MCF 10A (cell line): ENCODE results near the gene MSANTD1. TPM values are rescaled to one million over a fixed set of nuclear protein-coding genes. Genes with fewer than 3 reads are reported as not detected.
A peak's percentile ranks its signal among the peaks of the same experiment; 100 is the strongest.

Experiments used
- BruUV-seq: library from RNA; stranded (reverse); fragments of 400-500 nt; replicated peaks from 2 replicates; lab custom pipeline; 2021; lab: Mats Ljungman, UMichigan
- CTCF ChIA-PET: fragments of 300-600 bp; sonication (Branson Sonifier 250); formaldehyde crosslinking; extraction: SDS; loops from one replicate; lab custom pipeline; 2021; ENCODE audit warnings: antibody characterized with exemption, inconsistent platforms; lab: Yijun Ruan, JAX
- POLR2A ChIA-PET: fragments of 300-600, 350-650 bp; sonication (Branson Sonifier 250); formaldehyde crosslinking; extraction: SDS; loops from one replicate; lab custom pipeline; 2020; ENCODE audit warnings: antibody characterized with exemption, inconsistent platforms; lab: Yijun Ruan, JAX
- DNase-seq: peaks from one replicate; pipeline ENCODE4 v3.0.0-alpha.2; 2018; ENCODE audit not compliant: unreplicated experiment
- H3K27ac Mint-ChIP-seq: one replicate; pipeline ENCODE4 v1.8.0; 2022; ENCODE audit warnings: mild to moderate bottlenecking, low read depth, mixed read lengths; ENCODE audit not compliant: unreplicated experiment
- H3K27me3 Mint-ChIP-seq: one replicate; pipeline ENCODE4 v1.8.0; 2022; ENCODE audit warnings: mixed read lengths; ENCODE audit not compliant: insufficient read depth, unreplicated experiment
- H3K36me3 Mint-ChIP-seq: one replicate; pipeline ENCODE4 v1.8.0; 2022; ENCODE audit warnings: mild to moderate bottlenecking, moderate library complexity, mixed read lengths; ENCODE audit not compliant: insufficient read depth, unreplicated experiment
- H3K4me1 Mint-ChIP-seq: one replicate; pipeline ENCODE4 v1.8.0; 2022; ENCODE audit warnings: mixed read lengths; ENCODE audit not compliant: insufficient read depth, unreplicated experiment
- H3K4me3 Mint-ChIP-seq: one replicate; pipeline ENCODE4 v1.8.0; 2022; ENCODE audit warnings: mild to moderate bottlenecking, moderate library complexity, mixed read lengths; ENCODE audit not compliant: unreplicated experiment
- H3K9me3 Mint-ChIP-seq: one replicate; pipeline ENCODE4 v1.8.0; 2022; ENCODE audit warnings: mixed read lengths; ENCODE audit not compliant: unreplicated experiment
- intact Hi-C: fragments of 100-400 bp; cut with micrococcal nuclease; formaldehyde crosslinking; loops from 2 replicates; pipeline ENCODE4 v1.14.1; 2022
- total RNA-seq: library from RNA; stranded (reverse); gene quantifications from 2 replicates; pipeline ENCODE4 v1.2.3, GENCODE V29; 2022
- TF ChIP-seq, protein P1 (sequence below): fragments of 200-600 bp; IDR thresholded peaks from one replicate; pipeline ENCODE4 v1.8.0; 2022; ENCODE audit warnings: antibody characterized with exemption, mild to moderate bottlenecking; ENCODE audit not compliant: unreplicated experiment

MSANTD1 gene
- total RNA-seq, 1 experiment from 2014 or later, result 0.37 TPM

DNA sequence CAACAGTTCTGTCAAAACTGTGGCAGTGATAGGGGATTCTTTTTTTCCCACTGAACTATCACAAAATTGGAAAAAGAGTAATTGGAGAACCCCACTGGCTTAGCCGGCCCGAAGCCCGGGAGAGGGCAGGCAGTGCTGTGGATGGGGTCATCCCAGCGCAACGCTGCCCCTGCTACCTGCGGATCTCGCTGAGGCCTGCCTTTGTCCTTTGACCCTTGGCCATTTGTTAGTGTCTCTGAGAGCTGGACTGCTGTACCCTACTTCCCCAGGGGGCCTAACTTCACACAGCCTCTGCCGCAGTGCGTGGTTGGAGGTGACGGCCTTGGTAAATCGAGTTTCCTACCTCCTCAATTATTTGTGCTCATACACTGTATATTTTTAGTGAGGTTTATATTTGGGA lies 43.0 kb upstream of the MSANTD1 start:
- H3K9me3 Mint-ChIP-seq, result no peaks in the 10 kb centered on the region
- H3K36me3 Mint-ChIP-seq, result peaks cover 72% of the 10 kb centered on the region
- DNase-seq, result no peak
- no peaks in the 10 kb centered on the region for H3K4me1 Mint-ChIP-seq
- no peak overlapping the region for H3K4me3 Mint-ChIP-seq
- H3K27me3 Mint-ChIP-seq, result no peaks in the 10 kb centered on the region
- intact Hi-C loops, result no loop called here
- CTCF ChIA-PET, result no interaction called here
- TF ChIP-seq, protein P1, sequence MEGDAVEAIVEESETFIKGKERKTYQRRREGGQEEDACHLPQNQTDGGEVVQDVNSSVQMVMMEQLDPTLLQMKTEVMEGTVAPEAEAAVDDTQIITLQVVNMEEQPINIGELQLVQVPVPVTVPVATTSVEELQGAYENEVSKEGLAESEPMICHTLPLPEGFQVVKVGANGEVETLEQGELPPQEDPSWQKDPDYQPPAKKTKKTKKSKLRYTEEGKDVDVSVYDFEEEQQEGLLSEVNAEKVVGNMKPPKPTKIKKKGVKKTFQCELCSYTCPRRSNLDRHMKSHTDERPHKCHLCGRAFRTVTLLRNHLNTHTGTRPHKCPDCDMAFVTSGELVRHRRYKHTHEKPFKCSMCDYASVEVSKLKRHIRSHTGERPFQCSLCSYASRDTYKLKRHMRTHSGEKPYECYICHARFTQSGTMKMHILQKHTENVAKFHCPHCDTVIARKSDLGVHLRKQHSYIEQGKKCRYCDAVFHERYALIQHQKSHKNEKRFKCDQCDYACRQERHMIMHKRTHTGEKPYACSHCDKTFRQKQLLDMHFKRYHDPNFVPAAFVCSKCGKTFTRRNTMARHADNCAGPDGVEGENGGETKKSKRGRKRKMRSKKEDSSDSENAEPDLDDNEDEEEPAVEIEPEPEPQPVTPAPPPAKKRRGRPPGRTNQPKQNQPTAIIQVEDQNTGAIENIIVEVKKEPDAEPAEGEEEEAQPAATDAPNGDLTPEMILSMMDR, result no peak
- BruUV-seq, result no TSS peak
- no peak overlapping the region for H3K27ac Mint-ChIP-seq
- POLR2A ChIA-PET, result no interaction called here

DNA sequence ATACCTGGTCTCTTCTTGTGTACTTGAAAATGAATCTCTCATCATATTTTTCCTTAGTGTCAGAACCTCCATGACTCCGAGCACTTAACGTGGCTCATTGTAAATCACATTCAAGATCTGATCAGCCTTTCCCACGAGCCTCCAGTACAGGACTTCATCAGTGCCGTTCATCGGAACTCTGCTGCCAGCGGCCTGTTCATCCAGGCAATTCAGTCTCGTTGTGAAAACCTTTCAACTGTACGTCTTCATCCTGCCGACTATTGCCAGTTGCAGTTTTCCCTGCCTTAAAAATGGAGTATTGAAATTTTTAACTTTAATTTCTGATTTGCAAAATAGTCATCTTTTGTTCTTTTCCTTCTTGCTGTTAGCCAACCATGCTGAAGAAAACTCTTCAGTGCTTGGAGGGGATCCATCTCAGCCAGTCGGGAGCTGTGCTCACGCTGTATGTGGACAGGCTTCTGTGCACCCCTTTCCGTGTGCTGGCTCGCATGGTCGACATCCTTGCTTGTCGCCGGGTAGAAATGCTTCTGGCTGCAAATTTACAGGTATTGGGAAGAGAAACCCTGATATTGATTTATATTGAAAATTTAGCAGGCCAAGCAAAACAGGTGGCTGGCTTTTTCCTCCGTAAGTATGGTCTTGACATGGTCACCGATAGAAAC lies 42.4 kb upstream of the MSANTD1 start:
- no peak overlapping the region for H3K4me3 Mint-ChIP-seq
- H3K36me3 Mint-ChIP-seq, result peaks cover 76% of the 10 kb centered on the region
- TF ChIP-seq, protein P1, result no peak
- no peak overlapping the region for H3K27ac Mint-ChIP-seq
- POLR2A ChIA-PET, result no interaction called here
- no peaks in the 10 kb centered on the region for H3K4me1 Mint-ChIP-seq
- H3K9me3 Mint-ChIP-seq, result no peaks in the 10 kb centered on the region
- no peak for DNase-seq
- CTCF ChIA-PET, result no interaction called here
- H3K27me3 Mint-ChIP-seq, result no peaks in the 10 kb centered on the region
- no TSS peak for BruUV-seq
- intact Hi-C loops, result no loop called here

DNA sequence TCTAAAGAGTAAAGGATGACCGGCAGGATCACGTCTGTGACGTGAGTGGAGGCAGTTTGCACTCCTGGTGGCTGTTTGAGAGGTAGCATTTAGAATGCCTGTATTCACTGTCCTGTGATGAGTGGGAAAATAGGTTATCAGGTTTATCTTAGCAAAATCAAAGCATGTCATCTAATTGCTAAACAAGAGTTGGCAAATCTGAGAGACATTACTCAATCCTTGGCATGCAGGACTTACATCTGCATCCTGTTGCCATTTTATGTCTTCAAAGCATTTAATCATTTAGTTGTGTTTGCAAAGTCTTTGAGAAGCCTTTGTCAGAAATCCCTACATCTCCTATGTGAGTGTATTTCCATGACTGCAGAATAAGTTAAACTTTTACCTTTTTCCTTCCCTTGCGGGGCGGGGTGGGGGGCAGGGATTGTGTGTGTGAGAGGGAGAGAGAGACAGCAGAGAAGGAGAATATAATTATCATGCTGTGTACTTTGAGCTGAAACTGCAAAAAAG lies 41.4 kb upstream of the MSANTD1 start:
- DNase-seq, result peak; percentile 32
- TF ChIP-seq, protein P1, result no peak
- H3K36me3 Mint-ChIP-seq, result peaks cover 74% of the 10 kb centered on the region

DNA sequence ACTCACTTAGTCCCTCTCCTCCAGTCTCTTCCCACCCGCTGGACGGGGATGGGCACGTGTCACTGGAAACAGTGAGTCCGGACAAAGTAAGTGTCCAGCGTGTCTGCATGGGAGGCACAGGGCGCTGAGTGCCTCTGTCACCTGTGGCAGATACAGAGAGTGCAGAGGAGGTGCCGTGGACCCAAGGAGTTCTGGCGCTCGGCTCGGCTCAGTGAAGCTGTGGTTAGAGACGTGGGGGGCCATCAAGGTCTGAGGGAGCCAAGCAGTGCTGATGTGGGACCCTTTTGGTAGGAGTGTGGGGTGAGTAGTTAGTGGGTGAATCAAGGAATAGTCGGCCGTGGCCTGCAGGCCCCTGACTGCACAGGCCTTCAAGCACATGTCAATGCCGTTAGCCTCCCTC lies 40.1 kb upstream of the MSANTD1 start:
- no peaks in the 10 kb centered on the region for H3K4me1 Mint-ChIP-seq
- no peaks in the 10 kb centered on the region for H3K27me3 Mint-ChIP-seq
- H3K9me3 Mint-ChIP-seq, result no peaks in the 10 kb centered on the region
- ChIA-PET CTCF (no interaction called here), POLR2A (interaction anchor here (0.6 to 1.0 kb wide), 2 partner anchors 10 to 23 kb away, joined by 3 to 4 read pairs; no protein-coding TSS in a partner anchor)
- TF ChIP-seq, protein P1, result no peak
- BruUV-seq, result no TSS peak
- intact Hi-C loops, result no loop called here
- DNase-seq, result no peak
- H3K27ac Mint-ChIP-seq, result no peak overlapping the region
- peaks cover 81% of the 10 kb centered on the region for H3K36me3 Mint-ChIP-seq
- H3K4me3 Mint-ChIP-seq, result no peak overlapping the region

More for the DNA sequence above, 41.4 kb upstream of the MSANTD1 start:
- H3K27me3 Mint-ChIP-seq, result no peaks in the 10 kb centered on the region
- intact Hi-C loops, result no loop called here
- no peak overlapping the region for H3K4me3 Mint-ChIP-seq
- no TSS peak for BruUV-seq
- H3K27ac Mint-ChIP-seq, result no peak overlapping the region
- ChIA-PET POLR2A (no interaction called here), CTCF (no interaction called here)
- no peaks in the 10 kb centered on the region for H3K4me1 Mint-ChIP-seq
- no peaks in the 10 kb centered on the region for H3K9me3 Mint-ChIP-seq
